GM23338 (cell line): ENCODE measurements around the gene RAB5IF. TPM values are rescaled to one million over a fixed set of nuclear protein-coding genes. Genes with fewer than 3 reads are reported as not detected.
A peak's percentile ranks its signal among the peaks of the same experiment; 100 is the strongest.

Experiments
- ATAC-seq: fragments of 200-7000 bp; cut with Tn5 transposase; 3 replicates; pipeline ENCODE4 v1.9.1; 2020
- DNase-seq: peaks from one replicate; pipeline ENCODE4 v3.0.0-alpha.2; 2015; ENCODE audit warnings: low spot score
- H2AFZ ChIP-seq: fragments of 200-600 bp; sonication (generic); 2 replicates; pipeline ENCODE4 v1.8.0; 2016; ENCODE audit warnings: antibody characterized with exemption, mild to moderate bottlenecking, moderate library complexity
- H3F3A ChIP-seq: fragments of 200-600 bp; sonication (generic); replicated peaks from 2 replicates; pipeline ENCODE4 v1.8.0; 2017; ENCODE audit warnings: antibody characterized with exemption, mixed run types, low read depth
- H3K27ac ChIP-seq: fragments of 200-600 bp; sonication (generic); 2 replicates; pipeline ENCODE4 v1.6.1; 2016; ENCODE audit warnings: low read depth
- H3K27me3 ChIP-seq: fragments of 200-600 bp; sonication (generic); 2 replicates; pipeline ENCODE4 v1.8.0; 2016; ENCODE audit warnings: mild to moderate bottlenecking, mixed run types, moderate library complexity; ENCODE audit not compliant: insufficient read depth
- H3K36me3 ChIP-seq: fragments of 200-600 bp; sonication (generic); 2 replicates; pipeline ENCODE4 v1.8.0; 2016; ENCODE audit warnings: mild to moderate bottlenecking; ENCODE audit not compliant: insufficient read depth
- H3K4me1 ChIP-seq: fragments of 200-600 bp; sonication (generic); 2 replicates; pipeline ENCODE4 v1.8.0; 2016; ENCODE audit warnings: mild to moderate bottlenecking, moderate library complexity; ENCODE audit not compliant: insufficient read depth
- H3K4me2 ChIP-seq: fragments of 200-600 bp; sonication (generic); 2 replicates; pipeline ENCODE4 v1.7.1; 2017; ENCODE audit warnings: mixed run types
- H3K4me3 ChIP-seq: fragments of 200-600 bp; sonication (generic); 2 replicates; pipeline ENCODE4 v1.6.1; 2016; ENCODE audit warnings: mixed run types
- H3K79me2 ChIP-seq: fragments of 200-600 bp; sonication (generic); replicated peaks from 2 replicates; pipeline ENCODE4 v1.8.0; 2017; ENCODE audit warnings: mild to moderate bottlenecking; ENCODE audit not compliant: insufficient read depth
- H3K9me2 ChIP-seq: fragments of 200-600 bp; sonication (generic); 2 replicates; pipeline ENCODE4 v1.8.0; 2017; ENCODE audit not compliant: insufficient read depth
- H4K20me1 ChIP-seq: fragments of 200-600 bp; sonication (generic); replicated peaks from 2 replicates; pipeline ENCODE4 v1.8.0; 2017; ENCODE audit warnings: mild to moderate bottlenecking; ENCODE audit not compliant: insufficient read depth
- H3K27ac Mint-ChIP-seq: 2 replicates; pipeline ENCODE4 v1.8.0; 2020; ENCODE audit warnings: inconsistent platforms, mild to moderate bottlenecking, moderate library complexity, mixed read lengths
- H3K27me3 Mint-ChIP-seq: 3 replicates; pipeline ENCODE4 v1.8.0; 2022; ENCODE audit warnings: low read depth, mild to moderate bottlenecking, moderate library complexity, mixed read lengths, inconsistent platforms; ENCODE audit not compliant: insufficient read depth, poor library complexity
- H3K36me3 Mint-ChIP-seq: 3 replicates; pipeline ENCODE4 v1.8.0; 2021; ENCODE audit warnings: low read depth, mild to moderate bottlenecking, inconsistent platforms, moderate library complexity, mixed read lengths
- H3K4me1 Mint-ChIP-seq: 3 replicates; pipeline ENCODE4 v1.8.0; 2020; ENCODE audit warnings: mild to moderate bottlenecking, inconsistent platforms, mixed read lengths
- H3K4me3 Mint-ChIP-seq: 3 replicates; pipeline ENCODE4 v1.8.0; 2021; ENCODE audit warnings: moderate library complexity, mild to moderate bottlenecking, inconsistent platforms, mixed read lengths
- H3K9me3 Mint-ChIP-seq: 3 replicates; pipeline ENCODE4 v1.8.0; 2020; ENCODE audit warnings: moderate library complexity, mild to moderate bottlenecking, inconsistent platforms, mixed read lengths
- CTCF ChIP-seq, 2 experiments: fragments of 200-600 bp in 1 of 2; sonication (generic) in 1 of 2; conservative IDR thresholded peaks; 2 replicates each; pipeline versions ENCODE4 v1.5.1 to v1.6.1; 2016 to 2017; ENCODE audit warnings: antibody characterized with exemption in 2 of 2, low read depth in 2 of 2, mild to moderate bottlenecking in 2 of 2, moderate library complexity in 1 of 2
- ETS1 ChIP-seq: IDR thresholded peaks from 2 replicates; pipeline ENCODE4 v1.6.1; 2016; ENCODE audit warnings: antibody characterized with exemption
- EZH2 ChIP-seq: fragments of 200-600 bp; sonication (generic); IDR thresholded peaks from one replicate; pipeline ENCODE4 v1.8.0; 2017; ENCODE audit warnings: antibody characterized with exemption, mild to moderate bottlenecking, low read depth; ENCODE audit not compliant: unreplicated experiment
- EZH2phosphoT487 ChIP-seq: fragments of 200-600 bp; sonication (generic); IDR thresholded peaks from one replicate; pipeline ENCODE4 v1.8.1; 2018; ENCODE audit warnings: antibody characterized with exemption; ENCODE audit not compliant: unreplicated experiment
- JUNB ChIP-seq: IDR thresholded peaks from one replicate; pipeline ENCODE4 v1.6.1; 2016; ENCODE audit warnings: antibody characterized with exemption; ENCODE audit not compliant: unreplicated experiment
- NANOG ChIP-seq: IDR thresholded peaks from 2 replicates; pipeline ENCODE4 v1.6.1; 2016; ENCODE audit warnings: antibody characterized with exemption, borderline replicate concordance
- POLR2AphosphoS5 ChIP-seq: IDR thresholded peaks from 2 replicates; pipeline ENCODE4 v1.6.1; 2016; ENCODE audit warnings: antibody characterized with exemption, low read depth
- STAT1 ChIP-seq: IDR thresholded peaks from one replicate; pipeline ENCODE4 v1.6.1; 2016; ENCODE audit warnings: antibody characterized with exemption; ENCODE audit not compliant: unreplicated experiment
- ZNF331 ChIP-seq: fragments of 250-450 bp; sonication (Bioruptor Pico); IDR thresholded peaks from 2 replicates; pipeline ENCODE4 v1.5.0; 2020; ENCODE audit warnings: low read depth, mild to moderate bottlenecking, moderate library complexity
- ZNF462 ChIP-seq: fragments of 250-450 bp; sonication (Bioruptor Pico); IDR thresholded peaks from 2 replicates; pipeline ENCODE4 v1.5.0; 2020; ENCODE audit warnings: mild to moderate bottlenecking, moderate library complexity
- polyA plus RNA-seq: library from polyadenylated mRNA; unstranded; fragments of >200 nt; fragmentation: Nextera tagmentation; extraction: Ambion mirVana; gene quantifications from 2 replicates; pipeline ENCODE4 v1.2.1, GENCODE V29; 2016
- total RNA-seq: library from RNA; depleted of rRNA; stranded (reverse); fragments of >200 nt; shearing (Covaris generic); gene quantifications from 2 replicates; pipeline ENCODE4 v1.2.3, GENCODE V29; 2014

Gene RAB5IF
- total and polyA plus RNA-seq, 2 experiments from 2014 or later, result 123 to 138 TPM

- TF ChIP-seq EZH2phosphoT487, result no peak
- TF ChIP-seq POLR2AphosphoS5, result no peak
- TF ChIP-seq NANOG, result no peak
- no peak for TF ChIP-seq EZH2
- TF ChIP-seq ZNF462 (CRISPR knock-in tag), result no peak
- TF ChIP-seq STAT1, result no peak
Measured at GRCh38 chr20:36604952-36605398, 604 bp upstream of the RAB5IF start (continued).

- no peaks in the 10 kb centered on the region for H3K9me2 ChIP-seq
- H3K27me3 Mint-ChIP-seq, result peaks cover 20% of the 10 kb centered on the region
- peak overlapping the region; percentile 76; the same call in 1 of the 2 replicates for H2AFZ ChIP-seq
- H3K4me2 ChIP-seq, result peak overlapping the region; percentile 100
- H3K4me3 Mint-ChIP-seq, result peak overlapping the region; percentile 99
- DNase-seq, result peak; percentile 58
- H3K27me3 ChIP-seq, result no peaks in the 10 kb centered on the region
- peak overlapping the region; percentile 100 for H3K4me3 ChIP-seq
- H4K20me1 ChIP-seq, result peaks cover 22% of the 10 kb centered on the region
- peaks cover 46% of the 10 kb centered on the region; the same call in 2 of the 3 replicates for H3K36me3 Mint-ChIP-seq
- peaks cover 13% of the 10 kb centered on the region for H3K4me1 ChIP-seq
- no peak for ATAC-seq
- peaks cover 17% of the 10 kb centered on the region for H3K4me1 Mint-ChIP-seq
- peaks cover 23% of the 10 kb centered on the region for H3F3A ChIP-seq
- H3K27ac ChIP-seq, result peak overlapping the region; percentile 89
- peak overlapping the region; percentile 97 for H3K27ac Mint-ChIP-seq
- H3K79me2 ChIP-seq, result peaks cover 37% of the 10 kb centered on the region
- H3K36me3 ChIP-seq, result peaks cover 28% of the 10 kb centered on the region
- H3K9me3 Mint-ChIP-seq, result no peaks in the 10 kb centered on the region
- TF ChIP-seq EZH2 (no peak), ETS1 (no peak), ZNF331 (CRISPR knock-in tag) (no peak), POLR2AphosphoS5 (no peak), JUNB (no peak), CTCF (conservative IDR thresholded peaks at IDR 0.05; ENCODE audit: low read depth in 2 of 2) (no peak), EZH2phosphoT487 (no peak), NANOG (no peak)
Measured at GRCh38 chr20:36606158-36607066, 833 bp downstream of the RAB5IF start.
